Stimulated activated naive CD8-positive, alpha-beta T cell treated with anti-CD3 and anti-CD28 coated beads, Interleukin-15, Interleukin-2, amounts not matched to agents 100 ng/mL and 50 ng/mL, for 24 hours (primary cell): ENCODE data around the gene FAM13A.
"Not testable (repeated sequence)": the region's sequence is repeated elsewhere in the genome, so short reads cannot be mapped to it uniquely, and the experiment has no call there.

Experiments
- H3K27ac Mint-ChIP-seq: one replicate; pipeline ENCODE4 v1.8.0; 2021; ENCODE audit warnings: mild to moderate bottlenecking, mixed read lengths
- H3K27me3 Mint-ChIP-seq: one replicate; pipeline ENCODE4 v1.8.0; 2021; ENCODE audit warnings: mixed read lengths
- H3K36me3 Mint-ChIP-seq: one replicate; pipeline ENCODE4 v1.8.0; 2021; ENCODE audit warnings: low read depth, mixed read lengths
- H3K4me1 Mint-ChIP-seq: one replicate; pipeline ENCODE4 v1.8.0; 2021; ENCODE audit warnings: low read depth, mixed read lengths
- H3K4me3 Mint-ChIP-seq: one replicate; pipeline ENCODE4 v1.8.0; 2021; ENCODE audit warnings: mild to moderate bottlenecking, mixed read lengths
- H3K9me3 Mint-ChIP-seq: one replicate; pipeline ENCODE4 v1.8.0; 2021; ENCODE audit warnings: mixed read lengths

Gene FAM13A

DNA sequence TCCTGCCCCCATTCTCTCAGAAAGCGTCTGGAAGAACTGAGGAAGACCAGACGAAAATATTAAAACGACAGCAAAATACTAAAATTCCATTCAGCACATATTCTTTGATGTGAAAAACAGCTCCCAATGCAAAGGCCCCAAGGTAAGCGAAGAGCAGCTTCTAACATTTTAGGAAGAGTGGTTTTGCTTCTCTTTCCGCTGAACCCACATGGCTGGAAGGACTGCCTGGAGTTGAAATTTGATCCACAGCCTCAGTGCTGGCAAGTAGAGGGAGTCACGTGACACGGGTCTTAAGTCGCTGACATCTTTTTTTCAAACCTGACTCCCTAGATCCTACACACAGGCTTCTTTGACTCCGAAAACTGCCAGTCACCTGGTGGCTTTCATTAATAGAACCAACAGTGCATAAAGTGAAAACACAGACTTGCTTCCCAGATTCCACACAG, at the start of gene FAM13A:
Gene FAM13A, minus strand, starts transcription at position 233 of the 446 bp plus-strand sequence. Its CDS starts 221 bp downstream, at position 12.
- H3K27me3 Mint-ChIP-seq: no peaks in the 10 kb centered on the region
- peaks cover 17% of the 10 kb centered on the region for H3K4me1 Mint-ChIP-seq
- H3K9me3 Mint-ChIP-seq: peaks cover 7% of the 10 kb centered on the region
- no peaks in the 10 kb centered on the region for H3K36me3 Mint-ChIP-seq
- H3K4me3 Mint-ChIP-seq: peak within 1 kb of the TSS; percentile 47
- peak within 1 kb of the TSS; percentile 7 for H3K27ac Mint-ChIP-seq

- Mint-ChIP-seq H3K36me3 (no peaks in the 10 kb centered on the region), H3K27ac (no peak overlapping the region), H3K9me3 (peaks cover 4% of the 10 kb centered on the region), H3K27me3 (peaks cover 25% of the 10 kb centered on the region), H3K4me3 (no peak overlapping the region), H3K4me1 (peaks cover 28% of the 10 kb centered on the region)
Measured at GRCh38 chr4:89105726-89106125, 48.7 kb upstream of the FAM13A start.

DNA sequence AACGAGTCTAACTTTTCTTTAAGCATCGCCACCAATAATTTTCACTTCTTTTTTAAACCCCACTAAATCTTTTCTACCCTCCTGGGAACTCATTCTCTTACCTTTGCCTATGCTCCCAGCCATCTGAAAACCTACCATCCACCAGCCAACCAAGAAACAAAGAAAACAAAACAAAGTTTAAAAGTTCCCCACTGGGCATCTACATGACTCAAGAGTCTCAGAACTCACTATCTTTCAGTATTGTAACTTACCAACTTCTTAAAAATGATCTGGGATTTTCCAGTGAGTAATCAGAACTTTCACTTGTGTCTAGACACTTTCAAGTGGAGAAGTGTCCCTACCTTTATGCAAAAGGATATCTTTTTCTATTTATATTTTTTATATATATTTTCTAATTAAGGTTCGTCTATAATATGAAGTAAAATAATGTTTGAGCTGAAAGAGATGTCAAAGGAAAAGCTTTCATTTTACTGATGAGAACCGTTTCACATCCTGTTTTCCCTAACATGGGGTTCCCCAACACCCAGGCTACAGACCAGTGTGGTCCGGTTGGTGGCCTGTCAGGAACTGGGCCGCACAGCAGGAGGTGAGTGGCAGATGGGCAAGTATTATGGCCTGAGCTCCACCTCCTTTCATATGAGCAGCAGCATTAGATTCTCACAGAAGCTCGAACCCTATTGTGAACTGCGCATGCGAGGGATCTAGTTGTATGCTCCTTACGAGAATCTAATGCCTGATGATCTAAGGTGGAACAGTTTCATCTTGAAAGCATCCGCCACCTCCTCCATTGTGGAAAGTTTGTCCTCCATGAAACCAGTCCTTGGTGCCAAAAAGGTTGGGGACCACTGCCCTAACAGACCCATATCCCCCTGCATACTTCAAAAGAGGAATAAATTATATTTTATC, 44.5 kb upstream of the FAM13A start:
- H3K27ac Mint-ChIP-seq: peak overlapping the region; percentile 45
- H3K4me1 Mint-ChIP-seq: peaks cover 28% of the 10 kb centered on the region
- H3K9me3 Mint-ChIP-seq: no peaks in the 10 kb centered on the region
- no peaks in the 10 kb centered on the region for H3K36me3 Mint-ChIP-seq
- H3K27me3 Mint-ChIP-seq: peaks cover 15% of the 10 kb centered on the region
- no peak overlapping the region for H3K4me3 Mint-ChIP-seq

DNA sequence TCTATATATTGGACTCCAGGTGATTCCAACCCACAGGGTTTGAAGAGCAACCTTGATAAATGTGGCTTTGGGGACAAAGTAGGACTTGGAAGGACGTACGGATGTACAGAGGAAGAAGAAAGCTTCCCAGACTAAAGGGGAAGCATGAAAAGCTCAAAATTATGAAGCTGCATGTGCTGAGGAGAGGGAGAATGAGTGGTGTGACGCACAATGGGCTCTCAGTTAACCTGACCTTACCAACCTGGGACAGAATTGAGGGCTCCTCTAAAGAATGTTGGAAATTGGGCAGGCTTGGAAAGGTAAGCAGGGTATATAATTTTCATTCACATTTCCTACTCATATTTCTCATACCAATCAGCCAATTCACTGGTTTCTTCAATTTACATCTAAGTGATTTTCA, 43.9 kb upstream of the FAM13A start:
- Mint-ChIP-seq H3K4me3 (no peak overlapping the region), H3K9me3 (no peaks in the 10 kb centered on the region), H3K27ac (peak overlapping the region; percentile 47), H3K4me1 (peaks cover 28% of the 10 kb centered on the region), H3K27me3 (peaks cover 15% of the 10 kb centered on the region), H3K36me3 (no peaks in the 10 kb centered on the region)

DNA sequence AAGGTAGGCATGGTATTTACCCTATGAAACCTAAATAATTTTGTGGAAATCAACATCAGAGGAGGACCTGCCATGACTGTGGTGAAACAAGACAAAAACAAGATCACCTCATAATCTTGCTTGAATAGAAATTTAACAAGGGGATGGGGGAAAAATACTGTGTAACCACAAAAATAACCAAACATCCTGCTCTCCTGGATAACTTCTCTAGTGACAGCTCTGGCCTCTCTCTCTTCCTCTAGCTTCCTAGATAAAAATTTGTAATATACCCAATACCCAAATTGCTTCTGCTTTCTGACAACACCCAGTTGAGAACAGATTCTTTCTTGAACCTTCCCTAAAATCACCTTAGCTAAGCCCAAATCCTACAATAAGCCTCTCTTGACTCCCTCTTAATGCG, 42.5 kb upstream of the FAM13A start:
- no peaks in the 10 kb centered on the region for H3K9me3 Mint-ChIP-seq
- H3K36me3 Mint-ChIP-seq: no peaks in the 10 kb centered on the region
- no peak overlapping the region for H3K4me3 Mint-ChIP-seq
- peaks cover 12% of the 10 kb centered on the region for H3K27me3 Mint-ChIP-seq
- H3K27ac Mint-ChIP-seq: peak overlapping the region; percentile 8
- H3K4me1 Mint-ChIP-seq: peaks cover 28% of the 10 kb centered on the region

GRCh38 chr4:89099034-89099433, 42.0 kb upstream of the FAM13A start:
- Mint-ChIP-seq H3K9me3 (no peaks in the 10 kb centered on the region), H3K4me3 (no peak overlapping the region), H3K27me3 (peaks cover 12% of the 10 kb centered on the region), H3K4me1 (peaks cover 28% of the 10 kb centered on the region), H3K27ac (no peak overlapping the region), H3K36me3 (no peaks in the 10 kb centered on the region)

GRCh38 chr4:89078300-89078699, 21.3 kb upstream of the FAM13A start:
- H3K9me3 Mint-ChIP-seq: peaks cover 26% of the 10 kb centered on the region
- no peaks in the 10 kb centered on the region for H3K36me3 Mint-ChIP-seq
- H3K4me1 Mint-ChIP-seq: peaks cover 20% of the 10 kb centered on the region
- H3K4me3 Mint-ChIP-seq: no peak overlapping the region
- peaks cover 21% of the 10 kb centered on the region for H3K27me3 Mint-ChIP-seq
- no peak overlapping the region for H3K27ac Mint-ChIP-seq

DNA sequence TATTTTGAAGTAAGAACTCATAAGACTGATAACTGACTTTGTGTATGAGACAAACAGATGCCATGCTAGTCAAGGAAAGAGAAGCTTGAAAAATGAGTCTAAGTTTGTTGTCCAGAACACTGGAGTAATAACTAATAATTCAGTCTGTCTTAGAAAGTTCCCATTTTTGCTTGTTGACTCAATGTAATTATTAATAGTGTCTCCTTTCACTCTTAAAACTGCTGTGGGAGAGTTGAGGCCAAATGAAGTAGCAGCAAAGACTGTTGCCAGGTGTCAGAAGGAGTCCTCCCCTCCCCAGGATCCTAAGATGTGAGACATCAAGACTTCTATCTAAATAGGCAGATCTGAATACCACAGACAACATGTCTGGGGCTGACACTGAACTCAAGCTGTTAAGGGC, 20.8 kb upstream of the FAM13A start:
- H3K36me3 Mint-ChIP-seq: no peaks in the 10 kb centered on the region
- H3K27ac Mint-ChIP-seq: no peak overlapping the region
- peaks cover 18% of the 10 kb centered on the region for H3K27me3 Mint-ChIP-seq
- H3K9me3 Mint-ChIP-seq: peaks cover 26% of the 10 kb centered on the region
- H3K4me1 Mint-ChIP-seq: peaks cover 20% of the 10 kb centered on the region
- no peak overlapping the region for H3K4me3 Mint-ChIP-seq

GRCh38 chr4:89072921-89073320, 15.9 kb upstream of the FAM13A start:
- Mint-ChIP-seq H3K9me3 (peaks cover 16% of the 10 kb centered on the region), H3K4me1 (peaks cover 3% of the 10 kb centered on the region), H3K27me3 (peaks cover 11% of the 10 kb centered on the region), H3K27ac (no peak overlapping the region), H3K4me3 (no peak overlapping the region), H3K36me3 (no peaks in the 10 kb centered on the region)

DNA sequence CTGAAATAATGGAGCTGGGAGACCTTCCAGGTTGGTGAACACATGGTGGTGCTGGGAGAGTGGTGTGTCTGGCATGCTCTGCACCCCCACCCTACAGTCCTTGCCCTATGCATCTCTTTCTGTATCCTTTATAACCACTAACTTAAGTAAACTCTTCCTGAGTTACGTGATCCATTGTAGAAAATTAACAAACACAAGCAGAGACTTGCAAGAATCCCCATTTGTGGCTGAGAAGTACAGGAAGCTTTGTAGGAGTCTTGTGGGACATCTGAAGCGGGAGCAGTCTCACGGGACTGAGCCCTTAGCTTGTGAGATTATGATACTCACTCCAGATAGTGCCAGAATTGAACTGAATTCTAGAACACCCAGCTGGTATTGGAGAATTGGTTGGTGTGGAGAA, 14.3 kb upstream of the FAM13A start:
- Mint-ChIP-seq H3K27ac (no peak overlapping the region), H3K27me3 (peaks cover 4% of the 10 kb centered on the region), H3K4me3 (no peak overlapping the region), H3K4me1 (peaks cover 3% of the 10 kb centered on the region), H3K9me3 (no peaks in the 10 kb centered on the region), H3K36me3 (no peaks in the 10 kb centered on the region)

- Mint-ChIP-seq H3K9me3 (no peaks in the 10 kb centered on the region), H3K36me3 (no peaks in the 10 kb centered on the region), H3K27ac (no peak overlapping the region), H3K27me3 (peaks cover 4% of the 10 kb centered on the region), H3K4me1 (peaks cover 3% of the 10 kb centered on the region), H3K4me3 (no peak overlapping the region)
Measured at GRCh38 chr4:89070041-89070440, 13.1 kb upstream of the FAM13A start.

GRCh38 chr4:89069481-89069880, 12.5 kb upstream of the FAM13A start:
- Mint-ChIP-seq H3K36me3 (no peaks in the 10 kb centered on the region), H3K4me1 (peaks cover 3% of the 10 kb centered on the region), H3K9me3 (no peaks in the 10 kb centered on the region), H3K4me3 (no peak overlapping the region), H3K27me3 (peaks cover 4% of the 10 kb centered on the region), H3K27ac (no peak overlapping the region)

- Mint-ChIP-seq H3K27ac (no peak overlapping the region), H3K4me1 (peaks cover 3% of the 10 kb centered on the region), H3K4me3 (no peak overlapping the region), H3K9me3 (peaks cover 4% of the 10 kb centered on the region), H3K36me3 (no peaks in the 10 kb centered on the region), H3K27me3 (peaks cover 4% of the 10 kb centered on the region)
Measured at GRCh38 chr4:89067417-89067816, 10.4 kb upstream of the FAM13A start.

GRCh38 chr4:89064848-89065247, 7.9 kb upstream of the FAM13A start:
- Mint-ChIP-seq H3K36me3 (no peaks in the 10 kb centered on the region), H3K4me3 (no peak overlapping the region), H3K4me1 (peaks cover 3% of the 10 kb centered on the region), H3K27me3 (peaks cover 8% of the 10 kb centered on the region), H3K27ac (no peak overlapping the region), H3K9me3 (peaks cover 11% of the 10 kb centered on the region)

DNA sequence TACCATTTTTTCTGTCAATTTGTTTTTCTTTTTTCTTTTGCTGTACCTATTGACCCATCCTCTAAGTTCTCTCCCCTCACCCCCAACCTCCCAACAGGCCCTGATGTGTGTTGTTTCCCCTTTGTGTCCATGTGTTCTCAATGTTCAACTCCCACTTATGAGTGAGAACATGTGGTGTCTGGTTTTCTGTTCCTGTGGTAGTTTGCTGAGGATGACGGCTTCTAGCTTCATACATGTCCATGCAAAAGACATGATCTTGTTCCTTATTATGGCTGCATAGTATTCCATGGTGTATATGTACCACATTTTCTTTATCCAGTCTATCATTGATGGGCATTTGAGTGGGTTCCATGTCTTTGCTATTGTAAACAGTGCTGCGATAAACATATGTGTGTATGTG, 859 bp upstream of the FAM13A start:
- H3K4me3 Mint-ChIP-seq, H3K36me3 Mint-ChIP-seq, H3K27me3 Mint-ChIP-seq, H3K27ac Mint-ChIP-seq: not testable (repeated sequence)
- H3K4me1 Mint-ChIP-seq: peaks cover 17% of the 10 kb centered on the region
- H3K9me3 Mint-ChIP-seq: peaks cover 14% of the 10 kb centered on the region
